Measurements from ENCODE around the gene CCL13.

The CCL13 gene

DNA sequence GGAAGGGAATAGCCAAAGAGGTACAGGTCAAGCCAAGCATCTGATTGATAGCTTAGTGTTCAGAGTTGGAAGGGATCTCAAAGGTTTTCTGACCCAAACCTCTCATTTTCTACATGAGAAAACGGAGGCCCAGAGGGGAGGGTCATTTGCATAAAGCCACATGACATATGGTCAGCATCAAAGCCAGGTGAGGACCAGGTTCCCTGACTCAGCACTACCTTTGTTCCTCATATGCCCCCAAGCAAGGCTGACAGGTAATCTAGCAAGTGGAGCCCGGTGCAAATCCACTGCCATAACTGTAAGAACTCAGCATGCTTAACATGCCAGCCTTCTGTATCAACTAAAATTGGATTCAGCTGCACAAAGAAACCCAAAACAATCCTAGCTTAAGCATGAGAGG, 35.0 kb downstream of the CCL13 start:
- no peak for TF ChIP-seq POLR2A (IDR thresholded peaks at IDR 0.05; ENCODE audit: extremely low read depth, insufficient read length)
- TF ChIP-seq, protein P1, sequence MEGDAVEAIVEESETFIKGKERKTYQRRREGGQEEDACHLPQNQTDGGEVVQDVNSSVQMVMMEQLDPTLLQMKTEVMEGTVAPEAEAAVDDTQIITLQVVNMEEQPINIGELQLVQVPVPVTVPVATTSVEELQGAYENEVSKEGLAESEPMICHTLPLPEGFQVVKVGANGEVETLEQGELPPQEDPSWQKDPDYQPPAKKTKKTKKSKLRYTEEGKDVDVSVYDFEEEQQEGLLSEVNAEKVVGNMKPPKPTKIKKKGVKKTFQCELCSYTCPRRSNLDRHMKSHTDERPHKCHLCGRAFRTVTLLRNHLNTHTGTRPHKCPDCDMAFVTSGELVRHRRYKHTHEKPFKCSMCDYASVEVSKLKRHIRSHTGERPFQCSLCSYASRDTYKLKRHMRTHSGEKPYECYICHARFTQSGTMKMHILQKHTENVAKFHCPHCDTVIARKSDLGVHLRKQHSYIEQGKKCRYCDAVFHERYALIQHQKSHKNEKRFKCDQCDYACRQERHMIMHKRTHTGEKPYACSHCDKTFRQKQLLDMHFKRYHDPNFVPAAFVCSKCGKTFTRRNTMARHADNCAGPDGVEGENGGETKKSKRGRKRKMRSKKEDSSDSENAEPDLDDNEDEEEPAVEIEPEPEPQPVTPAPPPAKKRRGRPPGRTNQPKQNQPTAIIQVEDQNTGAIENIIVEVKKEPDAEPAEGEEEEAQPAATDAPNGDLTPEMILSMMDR (IDR thresholded peaks at IDR 0.05; ENCODE audit: low read depth, low read length) = no peak
- TF ChIP-seq MYC (IDR thresholded peaks at IDR 0.05; ENCODE audit: low read depth, low read length) = no peak
- no peak for TF ChIP-seq MAX (IDR thresholded peaks at IDR 0.05; ENCODE audit: low read depth, low read length)
- DNase-seq (ENCODE audit: low read depth) = no peak

DNA sequence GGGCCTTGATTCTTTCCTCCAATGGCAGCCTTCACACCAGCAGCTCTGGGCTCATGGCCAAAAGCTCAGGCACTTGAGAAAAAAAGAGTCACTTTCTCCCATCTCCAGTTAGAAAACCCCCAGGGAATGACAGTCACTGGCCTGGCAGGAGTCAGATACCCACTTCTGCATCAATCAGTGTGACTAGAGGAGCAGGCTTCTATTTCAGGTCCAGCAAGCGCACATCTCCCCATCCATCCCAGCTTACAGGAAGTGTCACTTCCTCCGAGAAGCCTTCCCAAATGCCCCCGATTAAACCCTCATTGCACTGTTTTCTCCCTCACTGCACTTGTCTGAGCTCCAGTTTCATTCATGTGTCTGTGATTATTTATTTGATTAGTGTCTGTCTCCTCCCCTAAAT, 37.1 kb downstream of the CCL13 start:
- TF ChIP-seq MYC (IDR thresholded peaks at IDR 0.05; ENCODE audit: low read depth, low read length) (no peak), MAX (IDR thresholded peaks at IDR 0.05; ENCODE audit: low read depth, low read length) (no peak), POLR2A (IDR thresholded peaks at IDR 0.05; ENCODE audit: extremely low read depth, insufficient read length) (no peak)
- TF ChIP-seq, protein P1 (IDR thresholded peaks at IDR 0.05; ENCODE audit: low read depth, low read length) = no peak

More for the DNA sequence above, 35.0 kb downstream of the CCL13 start:
- no peak overlapping the region for H3K4me3 ChIP-seq (ENCODE audit: low read depth, low read length)

GRCh38 chr17:34397265-34397664, 41.0 kb downstream of the CCL13 start:
- no peak for DNase-seq (ENCODE audit: low read depth)
- no peak overlapping the region for H3K4me3 ChIP-seq (ENCODE audit: low read depth, low read length)
- TF ChIP-seq MYC (IDR thresholded peaks at IDR 0.05; ENCODE audit: low read depth, low read length) (no peak), MAX (IDR thresholded peaks at IDR 0.05; ENCODE audit: low read depth, low read length) (no peak), POLR2A (IDR thresholded peaks at IDR 0.05; ENCODE audit: extremely low read depth, insufficient read length) (no peak)
- TF ChIP-seq, protein P1 (IDR thresholded peaks at IDR 0.05; ENCODE audit: low read depth, low read length) = no peak

More for the DNA sequence above, 37.1 kb downstream of the CCL13 start:
- DNase-seq (ENCODE audit: low read depth) = no peak
- H3K4me3 ChIP-seq (ENCODE audit: low read depth, low read length) = no peak overlapping the region

DNA sequence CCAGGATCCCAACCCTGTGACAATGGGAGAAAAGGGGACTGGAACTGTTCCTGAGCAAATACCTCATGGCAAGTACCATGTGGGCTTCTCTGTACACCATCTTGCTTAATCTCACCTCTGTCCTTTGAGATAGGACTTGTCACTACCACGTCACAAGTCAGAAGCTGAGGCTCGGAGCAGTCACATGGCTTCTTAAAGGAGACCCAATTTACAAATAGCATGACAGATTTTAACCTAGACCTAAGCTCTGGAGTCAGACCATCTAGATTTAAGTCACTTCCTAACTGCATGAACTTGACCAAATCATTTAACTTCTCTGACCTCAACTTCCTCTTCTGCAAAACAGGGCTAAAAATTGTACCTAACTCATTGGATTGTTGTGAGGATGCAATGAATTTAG, 42.7 kb downstream of the CCL13 start:
- TF ChIP-seq MYC (IDR thresholded peaks at IDR 0.05; ENCODE audit: low read depth, low read length) = no peak
- peak; percentile 51 for TF ChIP-seq MAX (IDR thresholded peaks at IDR 0.05; ENCODE audit: low read depth, low read length)
- peak; percentile 72 for DNase-seq (ENCODE audit: low read depth)
- no peak overlapping the region for H3K4me3 ChIP-seq (ENCODE audit: low read depth, low read length)

GRCh38 chr17:34399725-34400124, 43.4 kb downstream of the CCL13 start:
- TF ChIP-seq MAX (IDR thresholded peaks at IDR 0.05; ENCODE audit: low read depth, low read length) = no peak
- no peak for TF ChIP-seq MYC (IDR thresholded peaks at IDR 0.05; ENCODE audit: low read depth, low read length)
- TF ChIP-seq, protein P1 (IDR thresholded peaks at IDR 0.05; ENCODE audit: low read depth, low read length) = no peak
- no peak for TF ChIP-seq POLR2A (IDR thresholded peaks at IDR 0.05; ENCODE audit: extremely low read depth, insufficient read length)
- no peak for DNase-seq (ENCODE audit: low read depth)
- no peak overlapping the region for H3K4me3 ChIP-seq (ENCODE audit: low read depth, low read length)

- no peak overlapping the region for H3K4me3 ChIP-seq (ENCODE audit: low read depth, low read length)
- TF ChIP-seq, protein P1 (IDR thresholded peaks at IDR 0.05; ENCODE audit: low read depth, low read length) = no peak
- TF ChIP-seq MYC (IDR thresholded peaks at IDR 0.05; ENCODE audit: low read depth, low read length) (no peak), POLR2A (IDR thresholded peaks at IDR 0.05; ENCODE audit: extremely low read depth, insufficient read length) (no peak), MAX (IDR thresholded peaks at IDR 0.05; ENCODE audit: low read depth, low read length) (no peak)
- DNase-seq (ENCODE audit: low read depth) = no peak
These were observed 44.1 kb downstream of the CCL13 start for GRCh38 chr17:34400301-34400931.
